CD14-positive monocyte (primary cell): ENCODE measurements around the gene ICAM3. TPM values are rescaled to one million over a fixed set of nuclear protein-coding genes. Genes with fewer than 3 reads are reported as not detected.

Experiments used
- DNase-seq, 3 donors: peaks; one replicate each; pipeline ENCODE4 v3.0.0-alpha.2; 2011 to 2022
- H2AFZ ChIP-seq: 2 replicates; pipeline ENCODE4 v1.6.0; 2012; ENCODE audit warnings: mild to moderate bottlenecking, low read depth, low read length, inconsistent platforms; ENCODE audit not compliant: insufficient read depth, poor library complexity, severe bottlenecking
- H3K27ac ChIP-seq, 2 donors: 1 replicate in 1 of 2; 2 replicates in 1 of 2; pipeline ENCODE4 v1.5.1; 2012 to 2013; ENCODE audit warnings: low read length in 2 of 2, control low read depth in 1 of 2, inconsistent platforms in 1 of 2, low read depth in 1 of 2, mild to moderate bottlenecking in 1 of 2
- H3K27me3 ChIP-seq, 2 donors: one replicate each; pipeline versions ENCODE4 v1.6.0 to v1.6.1; 2011 to 2013; ENCODE audit warnings: low read length in 2 of 2; ENCODE audit not compliant: control insufficient read depth in 2 of 2, insufficient read depth in 2 of 2
- H3K36me3 ChIP-seq, 2 donors: replicated peaks in 1 of 2; 1 replicate in 1 of 2; 2 replicates in 1 of 2; pipeline versions ENCODE4 v1.5.1 to v1.6.1; 2012 to 2013; ENCODE audit warnings: low read length in 2 of 2, control low read depth in 1 of 2, inconsistent platforms in 1 of 2, mild to moderate bottlenecking in 1 of 2; ENCODE audit not compliant: insufficient read depth in 2 of 2, control insufficient read depth in 1 of 2
- H3K4me1 ChIP-seq, 2 donors: 1 replicate in 1 of 2; 2 replicates in 1 of 2; pipeline versions ENCODE4 v1.5.1 to v1.6.1; 2012 to 2013; ENCODE audit warnings: low read length in 2 of 2, control low read depth in 1 of 2, inconsistent platforms in 1 of 2, mild to moderate bottlenecking in 1 of 2, moderate library complexity in 1 of 2; ENCODE audit not compliant: insufficient read depth in 2 of 2, control insufficient read depth in 1 of 2
- H3K4me2 ChIP-seq: replicated peaks from 2 replicates; pipeline ENCODE3; 2012; ENCODE audit warnings: low read length, moderate library complexity, mild to moderate bottlenecking; ENCODE audit not compliant: poor library complexity, severe bottlenecking; ENCODE audit errors: extremely low read depth
- H3K4me3 ChIP-seq, 3 experiments: fragments of 200-600 bp in 1 of 3; sonication (generic) in 1 of 3; replicated peaks in 1 of 3; 1 replicate in 2 of 3; 2 replicates in 1 of 3; pipeline ENCODE4 v1.5.1; 2011 to 2013; ENCODE audit warnings: low read length in 3 of 3, mild to moderate bottlenecking in 3 of 3, control low read depth in 2 of 3, low read depth in 2 of 3, inconsistent platforms in 1 of 3, moderate library complexity in 1 of 3
- H3K79me2 ChIP-seq: 2 replicates; pipeline ENCODE4 v1.6.0; 2012; ENCODE audit warnings: mild to moderate bottlenecking, control low read depth, inconsistent platforms, low read length, moderate library complexity; ENCODE audit not compliant: insufficient read depth
- H3K9ac ChIP-seq: 2 replicates; pipeline ENCODE4 v1.6.0; 2017; ENCODE audit warnings: low read length, mild to moderate bottlenecking; ENCODE audit not compliant: insufficient read depth, poor library complexity, severe bottlenecking
- H3K9me3 ChIP-seq, 2 donors: replicated peaks in 1 of 2; 1 replicate in 1 of 2; 2 replicates in 1 of 2; pipeline versions ENCODE4 v1.5.1 to v1.6.1; 2012 to 2013; ENCODE audit warnings: low read length in 2 of 2, control low read depth in 1 of 2; ENCODE audit not compliant: control insufficient read depth in 1 of 2, insufficient read depth in 1 of 2
- H4K20me1 ChIP-seq: 2 replicates; pipeline ENCODE4 v1.6.0; 2012; ENCODE audit warnings: mild to moderate bottlenecking, low read length, control low read depth, moderate library complexity; ENCODE audit not compliant: insufficient read depth
- H3K27ac Mint-ChIP-seq, 7 donors: one replicate each; pipeline ENCODE4 v1.8.0; 2020; ENCODE audit warnings: mild to moderate bottlenecking in 7 of 7, mixed read lengths in 7 of 7, moderate library complexity in 6 of 7, inconsistent platforms in 2 of 7
- H3K27me3 Mint-ChIP-seq, 3 donors: one replicate each; pipeline ENCODE4 v1.8.0; 2021 to 2022; ENCODE audit warnings: low read depth in 3 of 3, mild to moderate bottlenecking in 3 of 3, mixed read lengths in 3 of 3, moderate library complexity in 3 of 3, inconsistent platforms in 1 of 3
- H3K36me3 Mint-ChIP-seq, 2 donors: one replicate each; pipeline ENCODE4 v1.8.0; 2020; ENCODE audit warnings: mixed read lengths in 2 of 2, inconsistent platforms in 1 of 2, mild to moderate bottlenecking in 1 of 2
- H3K4me1 Mint-ChIP-seq: one replicate; pipeline ENCODE4 v1.8.0; 2020; ENCODE audit warnings: mild to moderate bottlenecking, mixed read lengths
- H3K4me3 Mint-ChIP-seq, 2 donors: one replicate each; pipeline ENCODE4 v1.8.0; 2020; ENCODE audit warnings: mild to moderate bottlenecking in 2 of 2, mixed read lengths in 2 of 2, moderate library complexity in 1 of 2
- H3K9me3 Mint-ChIP-seq, 7 donors: one replicate each; pipeline ENCODE4 v1.8.0; 2020 to 2022; ENCODE audit warnings: mixed read lengths in 7 of 7, mild to moderate bottlenecking in 6 of 7, moderate library complexity in 6 of 7, inconsistent platforms in 2 of 7
- CTCF ChIP-seq: fragments of 200-600 bp; IDR thresholded peaks from one replicate; pipeline ENCODE4 v1.8.0; 2022; ENCODE audit warnings: antibody characterized with exemption, mild to moderate bottlenecking
- WGBS: methylation state at CpG from one replicate; pipeline ENCODE4 v1.1.5; 2013; ENCODE audit warnings: missing lambda C conversion rate; ENCODE audit not compliant: insufficient coverage; 5-methylcytosine and 5-hydroxymethylcytosine counted together
- intact Hi-C, 2 donors: fragments of 100-400 bp; cut with micrococcal nuclease; formaldehyde crosslinking; loops; one replicate each; pipeline versions ENCODE4 v1.15.0 to v1.15.1; 2023
- polyA plus RNA-seq, 3 donors: library from polyadenylated mRNA; depleted of rRNA in 1 of 3; unstranded in 2 of 3; stranded (reverse) in 1 of 3; fragments of 300-500 nt in 2 of 3; fragments of >200 nt in 1 of 3; fragmentation: Illumina TruSeq in 2 of 3; gene quantifications; 1 replicate in 2 of 3; 2 replicates in 1 of 3; pipeline ENCODE4 v1.2.3, GENCODE V29; 2012 to 2021

ICAM3 gene
- polyA plus RNA-seq, 3 donors, result 189 to 234 (median 198) TPM

DNA sequence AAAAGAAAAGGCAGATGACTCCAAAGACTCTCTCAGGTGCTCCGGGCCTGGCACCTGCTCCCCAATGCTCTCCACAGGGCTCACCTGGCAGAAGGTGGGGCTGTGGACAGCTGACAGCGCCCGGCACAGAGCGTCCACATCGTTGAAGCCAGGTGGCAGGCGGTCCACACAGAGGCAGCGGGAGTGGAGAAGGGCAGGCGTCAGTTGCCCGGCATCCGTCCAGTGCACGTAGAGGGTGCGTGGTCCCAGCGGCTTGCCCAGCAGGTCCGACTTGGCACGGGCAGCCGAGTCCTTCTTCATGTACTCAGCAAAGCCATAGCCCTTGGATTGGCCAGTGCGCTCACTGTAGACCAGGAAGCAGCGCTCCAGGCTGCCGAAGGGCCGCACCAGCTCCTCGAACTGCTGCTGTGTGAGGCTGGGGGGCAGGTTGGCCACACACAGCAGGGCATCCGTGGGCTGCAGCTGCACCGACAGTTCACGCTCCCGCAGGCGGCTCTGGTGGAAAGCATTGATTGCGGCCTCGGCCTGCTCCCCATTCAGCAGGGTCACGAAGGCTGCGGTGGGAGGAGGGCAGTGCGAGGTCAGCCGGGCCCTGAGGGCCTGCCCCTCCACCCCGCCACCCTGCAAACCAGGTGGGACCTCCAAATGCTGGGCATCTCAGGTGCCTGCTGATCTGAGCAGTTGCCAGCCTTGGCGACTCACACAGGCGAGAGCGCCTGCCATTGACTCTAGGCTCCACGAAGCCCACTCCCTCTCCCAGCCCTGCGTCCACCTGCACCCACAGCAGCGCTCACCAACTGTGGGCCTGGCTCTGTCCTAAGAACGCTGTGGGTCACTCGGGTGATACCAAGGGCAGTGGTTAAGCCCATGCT lies 10.6 kb downstream of the ICAM3 start:
- Histone ChIP-seq H3K4me1 (peaks cover 14 to 17% of the 10 kb centered on the region in 2 donors), H3K27ac (no peak overlapping the region), H3K9me3 (no peaks in the 10 kb centered on the region), H3K79me2 (peaks cover 68% of the 10 kb centered on the region), H3K4me2 (no peak overlapping the region), H3K4me3 (no peak overlapping the region), H2AFZ (no peak overlapping the region), H4K20me1 (peaks cover 53% of the 10 kb centered on the region), H3K36me3 (peaks cover 68 to 69% of the 10 kb centered on the region in 2 donors), H3K27me3 (no peaks in the 10 kb centered on the region), H3K9ac (no peak overlapping the region)
- no peak for TF ChIP-seq CTCF
- H3K4me1 Mint-ChIP-seq, result peaks cover 15% of the 10 kb centered on the region
- H3K27ac Mint-ChIP-seq, result peak overlapping the region in 2 of 7 donors; percentile 40 to 46
- H3K36me3 Mint-ChIP-seq, result peaks cover 49 to 70% of the 10 kb centered on the region in 2 donors
- no peak for DNase-seq
- H3K4me3 Mint-ChIP-seq, result no peak overlapping the region
- intact Hi-C loops, result no loop called here
- H3K9me3 Mint-ChIP-seq, result no peaks in the 10 kb centered on the region
- peaks cover 0 to 1% (median 0%) of the 10 kb centered on the region in 3 donors for H3K27me3 Mint-ChIP-seq
- WGBS, result 98% methylated on average over 41 of the region's 41 CpGs

DNA sequence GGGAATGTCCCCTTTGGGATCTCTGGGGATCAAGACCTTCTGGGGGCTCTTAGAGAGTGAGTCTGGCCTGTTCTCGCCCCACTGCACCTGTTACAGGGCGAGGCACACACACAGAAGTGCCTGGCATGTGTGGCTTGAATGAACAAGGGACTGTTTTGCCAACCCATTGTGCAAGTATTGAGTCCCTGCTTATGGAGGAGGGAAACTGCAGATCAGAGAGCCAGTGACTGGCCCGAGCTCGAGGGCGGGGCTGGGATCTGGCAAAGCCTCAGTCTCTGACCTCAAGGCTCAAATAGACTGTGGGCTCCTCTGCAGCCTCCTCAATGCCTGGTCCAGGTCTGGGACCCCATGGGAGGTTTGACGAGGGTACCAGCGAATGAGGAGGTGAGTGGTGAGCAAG lies 11.6 kb downstream of the ICAM3 start:
- Mint-ChIP-seq H3K4me3 (no peak overlapping the region), H3K36me3 (peaks cover 53 to 78% of the 10 kb centered on the region in 2 donors), H3K9me3 (no peaks in the 10 kb centered on the region), H3K4me1 (peaks cover 11% of the 10 kb centered on the region), H3K27me3 (peaks cover 0 to 1% (median 0%) of the 10 kb centered on the region in 3 donors), H3K27ac (peak overlapping the region in 2 of 7 donors; percentile 28 to 30)
- intact Hi-C loops, result no loop called here
- no peak for DNase-seq
- Histone ChIP-seq H3K79me2 (peaks cover 59% of the 10 kb centered on the region), H3K27ac (peak overlapping the region in 1 of 2 donors; percentile 5), H3K27me3 (no peaks in the 10 kb centered on the region), H2AFZ (no peak overlapping the region), H3K4me3 (no peak overlapping the region), H3K9ac (no peak overlapping the region), H4K20me1 (peaks cover 61% of the 10 kb centered on the region), H3K4me1 (peaks cover 10 to 12% of the 10 kb centered on the region in 2 donors), H3K4me2 (no peak overlapping the region), H3K36me3 (peaks cover 78 to 79% of the 10 kb centered on the region in 2 donors), H3K9me3 (no peaks in the 10 kb centered on the region)
- TF ChIP-seq CTCF, result no peak
- WGBS, result 100% methylated on average over 7 of the region's 7 CpGs
